ENCODE measurements around the gene SLC24A3.

SLC24A3 gene

DNA sequence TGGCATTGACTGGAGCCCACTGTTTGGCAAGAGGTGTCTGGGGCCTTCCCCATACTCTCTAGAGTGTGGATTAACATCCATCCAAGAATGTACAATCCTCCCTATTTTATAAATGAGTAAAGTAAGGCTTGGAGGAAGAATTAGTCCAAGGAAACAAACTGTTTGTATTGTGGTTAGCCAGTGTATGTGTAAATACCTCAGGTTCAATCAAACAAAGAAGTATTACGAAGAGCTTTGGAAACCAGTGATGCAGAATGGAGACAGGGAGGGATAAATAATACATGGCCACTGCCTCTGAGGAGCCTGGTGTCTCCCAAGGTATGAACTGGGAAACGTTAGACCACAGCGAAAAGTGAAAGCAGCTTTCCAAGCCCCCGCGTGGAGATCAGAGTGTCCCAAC is 319.0 kb downstream of the SLC24A3 start:
- Histone ChIP-seq H3K4me3 (ENCODE audit: low read length) (no peak overlapping the region), H3K27ac (ENCODE audit: low read depth, low read length) (no peak overlapping the region), H3K27me3 (ENCODE audit: insufficient read depth, low read length) (no peaks in the 10 kb centered on the region), H3K9ac (ENCODE audit: low read depth, low read length) (no peak overlapping the region), H3K4me1 (ENCODE audit: insufficient read depth, low read length) (no peaks in the 10 kb centered on the region), H3K36me3 (ENCODE audit: insufficient read depth, low read length) (no peaks in the 10 kb centered on the region), H3K9me3 (ENCODE audit: insufficient read depth, low read depth, low read length) (peaks cover 3% of the 10 kb centered on the region; the same call in 1 of the 2 replicates)
- WGBS, result 94% methylated on average over 5 of the region's 5 CpGs

DNA sequence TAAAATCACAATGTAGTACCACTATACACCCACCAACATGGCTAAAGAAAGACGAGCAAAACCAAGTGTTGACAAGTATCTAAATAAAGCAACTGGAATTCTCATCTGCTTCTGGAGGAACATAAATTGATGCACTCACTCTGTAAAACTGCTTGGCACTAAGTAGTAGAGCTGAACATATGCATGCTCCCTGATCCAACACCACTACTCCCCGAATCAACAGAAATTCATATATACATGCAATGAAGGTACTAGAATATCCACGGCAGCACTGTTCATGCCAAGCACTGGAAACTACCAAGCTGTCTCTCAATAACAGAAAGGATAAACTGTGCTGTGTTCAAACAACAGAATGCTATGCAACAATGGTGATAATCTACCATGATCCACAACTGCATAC is 326.1 kb downstream of the SLC24A3 start:
- H3K27me3 ChIP-seq (ENCODE audit: insufficient read depth, low read length), result no peaks in the 10 kb centered on the region
- peaks cover 3% of the 10 kb centered on the region; the same call in 1 of the 2 replicates for H3K9me3 ChIP-seq (ENCODE audit: insufficient read depth, low read depth, low read length)
- no peak overlapping the region for H3K9ac ChIP-seq (ENCODE audit: low read depth, low read length)
- no peak overlapping the region for H3K4me3 ChIP-seq (ENCODE audit: low read length)
- H3K36me3 ChIP-seq (ENCODE audit: insufficient read depth, low read length), result no peaks in the 10 kb centered on the region
- H3K27ac ChIP-seq (ENCODE audit: low read depth, low read length), result no peak overlapping the region
- 96% methylated on average over 3 of the region's 3 CpGs for WGBS
- peaks cover 5% of the 10 kb centered on the region; the same call in 1 of the 2 replicates for H3K4me1 ChIP-seq (ENCODE audit: insufficient read depth, low read length)

DNA sequence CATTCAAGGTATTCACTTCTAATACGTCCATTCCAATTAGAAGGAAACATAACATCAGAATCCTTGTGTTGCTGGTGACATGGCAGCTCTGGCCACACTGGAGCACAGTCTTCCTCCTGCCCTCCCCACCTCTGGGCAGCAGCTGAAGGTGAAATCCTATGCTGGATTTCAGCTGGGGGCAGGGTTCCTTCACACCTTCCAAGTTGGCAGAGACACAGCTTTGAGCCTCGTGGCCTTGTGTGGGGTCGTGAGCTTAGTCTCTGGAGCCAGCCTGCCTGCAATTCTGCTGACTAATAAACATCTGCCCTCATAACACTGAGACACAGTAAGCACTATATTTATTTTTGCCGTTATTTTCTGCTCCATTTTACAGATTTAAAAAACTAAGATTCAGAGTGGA is 326.7 kb downstream of the SLC24A3 start:
- WGBS, result 89% methylated on average over 3 of the region's 4 CpGs
- Histone ChIP-seq H3K27ac (ENCODE audit: low read depth, low read length) (no peak overlapping the region), H3K36me3 (ENCODE audit: insufficient read depth, low read length) (no peaks in the 10 kb centered on the region), H3K4me3 (ENCODE audit: low read length) (no peak overlapping the region), H3K27me3 (ENCODE audit: insufficient read depth, low read length) (no peaks in the 10 kb centered on the region), H3K4me1 (ENCODE audit: insufficient read depth, low read length) (peaks cover 5% of the 10 kb centered on the region; the same call in 1 of the 2 replicates), H3K9ac (ENCODE audit: low read depth, low read length) (no peak overlapping the region), H3K9me3 (ENCODE audit: insufficient read depth, low read depth, low read length) (peaks cover 3% of the 10 kb centered on the region; the same call in 1 of the 2 replicates)

DNA sequence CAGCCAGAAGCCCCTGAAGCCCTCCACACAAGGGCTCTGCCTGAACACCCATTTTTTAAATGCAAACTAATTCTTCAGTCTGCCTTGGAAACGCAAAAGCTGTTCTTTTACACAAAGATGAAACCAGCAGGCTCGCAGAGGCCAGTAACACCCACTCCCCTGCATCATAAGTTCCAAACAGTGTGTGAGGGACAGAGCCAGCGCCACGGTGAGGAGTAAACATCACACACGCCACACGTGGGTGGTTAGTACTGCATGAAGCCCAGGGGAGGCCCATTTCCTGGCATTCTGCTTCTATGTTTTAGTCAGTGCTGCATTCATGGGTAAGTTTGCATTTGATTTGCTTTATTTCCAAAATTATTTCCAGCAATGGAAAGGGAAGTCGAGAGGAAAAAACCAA is 327.9 kb downstream of the SLC24A3 start:
- Histone ChIP-seq H3K27ac (ENCODE audit: low read depth, low read length) (no peak overlapping the region), H3K36me3 (ENCODE audit: insufficient read depth, low read length) (no peaks in the 10 kb centered on the region), H3K9ac (ENCODE audit: low read depth, low read length) (no peak overlapping the region), H3K4me3 (ENCODE audit: low read length) (no peak overlapping the region), H3K27me3 (ENCODE audit: insufficient read depth, low read length) (no peaks in the 10 kb centered on the region), H3K4me1 (ENCODE audit: insufficient read depth, low read length) (peaks cover 5% of the 10 kb centered on the region; the same call in 1 of the 2 replicates), H3K9me3 (ENCODE audit: insufficient read depth, low read depth, low read length) (no peaks in the 10 kb centered on the region; the same call in 1 of the 2 replicates)
- WGBS, result 84% methylated on average over 7 of the region's 7 CpGs

DNA sequence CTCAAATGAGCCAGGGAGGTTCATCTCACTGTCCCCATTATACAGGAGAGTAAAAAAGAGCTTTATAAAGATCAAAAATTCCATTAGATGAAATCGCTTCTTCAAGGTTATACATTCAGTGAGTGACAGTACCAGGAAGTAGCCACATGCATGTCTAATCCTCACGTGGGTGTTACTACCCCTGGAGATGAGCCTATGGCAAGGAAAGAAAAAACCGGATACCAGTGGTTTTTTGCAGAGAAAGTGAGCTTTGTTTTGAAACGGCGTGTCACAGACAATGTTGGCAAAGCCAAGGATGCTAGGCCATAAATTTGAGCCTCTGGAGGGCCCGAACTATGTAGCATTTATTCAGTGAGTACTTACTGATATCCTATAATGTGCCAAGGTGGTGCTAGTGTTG is 330.7 kb downstream of the SLC24A3 start:
- whole genome bisulfite sequencing, result 88% methylated on average over 6 of the region's 6 CpGs
- H3K27ac ChIP-seq (ENCODE audit: low read depth, low read length), result no peak overlapping the region
- H3K9ac ChIP-seq (ENCODE audit: low read depth, low read length), result no peak overlapping the region
- H3K4me1 ChIP-seq (ENCODE audit: insufficient read depth, low read length), result peaks cover 5% of the 10 kb centered on the region; the same call in 1 of the 2 replicates
- H3K27me3 ChIP-seq (ENCODE audit: insufficient read depth, low read length), result no peaks in the 10 kb centered on the region
- H3K36me3 ChIP-seq (ENCODE audit: insufficient read depth, low read length), result no peaks in the 10 kb centered on the region
- no peak overlapping the region for H3K4me3 ChIP-seq (ENCODE audit: low read length)
- H3K9me3 ChIP-seq (ENCODE audit: insufficient read depth, low read depth, low read length), result no peaks in the 10 kb centered on the region

DNA sequence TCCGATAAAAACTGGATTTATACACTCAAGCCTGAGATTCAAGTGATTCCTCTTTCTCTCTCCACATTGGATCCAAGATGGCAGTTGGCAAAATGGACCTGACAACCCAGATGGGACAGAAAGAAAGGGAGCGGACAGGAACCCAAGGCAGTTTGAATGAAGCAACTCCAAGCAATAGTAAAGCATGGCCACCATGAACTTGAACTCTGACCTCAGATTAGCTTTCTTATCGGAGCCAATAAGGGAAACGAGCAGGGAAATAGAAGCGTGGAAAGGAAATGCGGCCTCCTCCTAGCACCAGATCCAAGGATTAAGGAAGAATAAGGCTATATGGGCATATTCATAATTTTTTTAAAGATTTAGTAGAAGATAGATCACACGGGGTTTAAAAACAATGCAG is 332.2 kb downstream of the SLC24A3 start:
- no peak overlapping the region for H3K27ac ChIP-seq (ENCODE audit: low read depth, low read length)
- no peaks in the 10 kb centered on the region for H3K9me3 ChIP-seq (ENCODE audit: insufficient read depth, low read depth, low read length)
- H3K4me3 ChIP-seq (ENCODE audit: low read length), result no peak overlapping the region
- H3K36me3 ChIP-seq (ENCODE audit: insufficient read depth, low read length), result no peaks in the 10 kb centered on the region
- no peaks in the 10 kb centered on the region for H3K27me3 ChIP-seq (ENCODE audit: insufficient read depth, low read length)
- H3K4me1 ChIP-seq (ENCODE audit: insufficient read depth, low read length), result peaks cover 5% of the 10 kb centered on the region; the same call in 1 of the 2 replicates
- WGBS, result 91% methylated on average over 7 of the region's 7 CpGs
- no peak overlapping the region for H3K9ac ChIP-seq (ENCODE audit: low read depth, low read length)

DNA sequence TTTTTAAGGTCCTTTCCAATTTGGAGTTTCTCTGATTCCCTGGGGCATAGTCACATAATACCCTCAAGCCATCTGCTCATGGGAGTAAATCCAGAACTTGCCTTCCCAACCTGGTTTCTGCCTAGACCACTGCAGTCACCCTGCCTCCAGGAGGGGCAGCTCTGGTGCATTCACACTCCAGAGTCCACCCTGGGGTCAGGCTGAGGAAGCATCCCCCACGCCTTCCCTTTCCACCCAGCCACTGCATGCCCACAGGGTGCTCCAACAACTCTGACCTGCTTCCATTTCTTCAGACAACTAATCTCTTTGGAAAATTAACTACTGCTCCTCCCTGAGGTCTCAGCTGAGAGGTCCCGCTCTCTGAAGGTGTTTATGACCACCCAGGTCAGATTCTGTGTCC is 334.2 kb downstream of the SLC24A3 start:
- Histone ChIP-seq H3K4me3 (ENCODE audit: low read length) (no peak overlapping the region), H3K4me1 (ENCODE audit: insufficient read depth, low read length) (peaks cover 2% of the 10 kb centered on the region), H3K9ac (ENCODE audit: low read depth, low read length) (no peak overlapping the region), H3K9me3 (ENCODE audit: insufficient read depth, low read depth, low read length) (no peaks in the 10 kb centered on the region), H3K27ac (ENCODE audit: low read depth, low read length) (no peak overlapping the region), H3K27me3 (ENCODE audit: insufficient read depth, low read length) (no peaks in the 10 kb centered on the region), H3K36me3 (ENCODE audit: insufficient read depth, low read length) (no peaks in the 10 kb centered on the region)
- 94% methylated on average over 2 of the region's 2 CpGs for WGBS

DNA sequence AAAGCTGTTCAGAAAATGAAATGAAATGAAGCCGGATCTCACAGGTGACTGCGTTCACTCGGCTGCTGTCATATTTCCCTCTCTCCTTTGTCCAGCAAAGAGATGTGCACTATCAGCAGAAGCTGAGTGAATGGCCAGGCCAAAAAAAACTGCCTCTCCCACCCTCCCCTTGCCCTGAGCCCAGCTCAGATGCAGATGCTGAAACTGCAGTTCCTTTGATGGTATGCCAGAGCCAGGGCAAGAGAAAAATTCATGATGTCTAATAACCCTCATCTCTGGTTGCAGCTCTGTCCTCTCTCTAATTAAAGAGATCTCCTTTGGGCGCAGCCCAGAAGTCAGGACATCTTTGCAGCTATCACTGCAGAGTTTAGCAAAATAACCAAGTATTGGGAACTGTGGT is 335.1 kb downstream of the SLC24A3 start:
- 70% methylated on average over 4 of the region's 4 CpGs for WGBS
- Histone ChIP-seq H3K27ac (ENCODE audit: low read depth, low read length) (no peak overlapping the region), H3K9ac (ENCODE audit: low read depth, low read length) (no peak overlapping the region), H3K27me3 (ENCODE audit: insufficient read depth, low read length) (no peaks in the 10 kb centered on the region), H3K4me3 (ENCODE audit: low read length) (no peak overlapping the region), H3K36me3 (ENCODE audit: insufficient read depth, low read length) (no peaks in the 10 kb centered on the region), H3K9me3 (ENCODE audit: insufficient read depth, low read depth, low read length) (no peaks in the 10 kb centered on the region), H3K4me1 (ENCODE audit: insufficient read depth, low read length) (peaks cover 10% of the 10 kb centered on the region)

DNA sequence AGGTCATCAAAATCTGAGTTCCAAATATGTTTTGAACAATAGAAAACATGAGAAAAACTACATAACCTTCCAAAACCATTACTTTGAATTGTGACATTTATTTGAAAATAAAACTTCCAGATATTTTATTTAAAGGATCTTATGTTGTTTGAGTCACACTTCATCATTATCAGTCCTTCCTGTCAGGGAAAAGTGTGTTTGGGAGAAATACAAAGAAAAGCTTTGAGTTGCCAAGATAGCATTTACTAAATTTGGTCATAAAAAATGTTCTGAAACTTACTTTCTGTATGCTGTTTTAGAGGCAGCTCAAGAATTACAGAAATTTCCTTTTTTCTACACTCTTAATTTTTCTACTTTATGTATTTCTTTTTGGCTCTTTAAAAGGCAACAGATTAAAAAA is 337.5 kb downstream of the SLC24A3 start:
- H3K36me3 ChIP-seq (ENCODE audit: insufficient read depth, low read length), result no peaks in the 10 kb centered on the region
- H3K4me1 ChIP-seq (ENCODE audit: insufficient read depth, low read length), result peaks cover 12% of the 10 kb centered on the region
- no peaks in the 10 kb centered on the region for H3K27me3 ChIP-seq (ENCODE audit: insufficient read depth, low read length)
- H3K9me3 ChIP-seq (ENCODE audit: insufficient read depth, low read depth, low read length), result no peaks in the 10 kb centered on the region
- H3K9ac ChIP-seq (ENCODE audit: low read depth, low read length), result no peak overlapping the region
- H3K4me3 ChIP-seq (ENCODE audit: low read length), result no peak overlapping the region
- H3K27ac ChIP-seq (ENCODE audit: low read depth, low read length), result no peak overlapping the region

DNA sequence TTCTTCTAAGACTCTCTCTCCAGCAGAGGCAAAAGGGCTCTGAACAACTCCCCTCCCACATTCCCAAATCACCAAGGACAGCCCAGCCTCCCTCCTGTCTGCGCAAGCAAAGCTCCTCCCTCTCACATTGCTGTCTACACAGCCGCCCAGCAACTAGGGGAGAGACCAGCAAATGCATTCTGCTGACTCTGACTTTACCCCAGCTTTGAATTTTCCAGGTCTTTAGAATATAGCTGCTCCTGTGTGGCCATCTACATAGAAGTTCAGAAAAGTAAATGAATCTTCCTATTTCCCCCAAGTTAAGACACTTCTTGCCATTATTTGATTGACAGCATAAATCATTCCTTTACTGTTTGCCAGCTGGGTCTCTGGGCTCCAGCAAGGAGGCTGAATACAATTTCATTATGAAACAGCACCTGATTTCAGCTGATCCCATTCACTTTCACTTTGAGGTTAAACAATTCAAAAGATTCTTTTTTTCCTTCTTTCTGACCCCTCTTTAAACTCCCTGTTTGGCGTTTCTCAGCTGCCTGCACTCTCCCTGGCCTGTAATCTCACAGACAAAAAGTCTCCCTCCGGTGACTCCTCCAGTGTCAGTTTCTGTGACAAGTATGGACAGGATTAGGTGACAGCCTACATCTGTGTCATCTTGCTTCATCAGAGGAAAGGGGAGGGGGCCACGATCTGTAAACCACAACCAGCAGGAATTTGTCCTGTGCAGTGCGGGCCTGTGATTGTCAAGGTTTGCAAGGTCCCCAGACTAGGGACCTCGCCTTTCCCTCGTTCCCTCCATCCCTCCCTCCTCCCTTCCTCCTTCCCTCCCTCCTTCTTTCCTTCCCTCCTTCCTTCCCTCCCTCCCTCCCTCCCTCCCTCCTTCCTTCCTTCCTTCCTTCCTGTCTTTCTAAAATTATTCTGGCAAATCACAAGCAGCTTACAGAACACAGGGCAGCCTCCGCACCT is 340.1 kb downstream of the SLC24A3 start:
- no peak overlapping the region for H3K27ac ChIP-seq (ENCODE audit: low read depth, low read length)
- WGBS, result 52% methylated on average over 9 of the region's 9 CpGs
- H3K27me3 ChIP-seq (ENCODE audit: insufficient read depth, low read length), result no peaks in the 10 kb centered on the region
- no peak overlapping the region for H3K4me3 ChIP-seq (ENCODE audit: low read length)
- no peak overlapping the region for H3K9ac ChIP-seq (ENCODE audit: low read depth, low read length)
- H3K4me1 ChIP-seq (ENCODE audit: insufficient read depth, low read length), result peaks cover 12% of the 10 kb centered on the region
- no peaks in the 10 kb centered on the region for H3K36me3 ChIP-seq (ENCODE audit: insufficient read depth, low read length)
- H3K9me3 ChIP-seq (ENCODE audit: insufficient read depth, low read depth, low read length), result no peaks in the 10 kb centered on the region

DNA sequence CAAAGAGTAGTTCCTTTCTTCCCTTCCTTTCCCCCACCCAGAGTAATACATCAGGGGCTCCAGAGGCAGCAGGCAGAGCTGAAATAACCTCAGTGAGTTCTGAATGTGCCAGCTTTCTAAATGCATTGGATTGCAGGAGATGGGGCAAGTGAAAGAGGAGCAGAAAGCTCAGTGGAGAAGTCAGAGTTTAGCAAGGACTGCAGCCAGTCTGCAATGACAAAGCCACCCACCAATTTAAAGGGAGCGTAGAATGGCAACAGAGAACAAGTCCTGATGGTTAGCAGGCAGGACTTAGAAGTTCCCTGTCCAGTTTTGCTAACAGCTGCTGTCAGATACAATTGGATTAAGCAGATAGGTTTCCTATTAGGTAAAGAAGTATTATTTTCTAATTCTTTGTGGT is 342.2 kb downstream of the SLC24A3 start:
- Histone ChIP-seq H3K36me3 (ENCODE audit: insufficient read depth, low read length) (no peaks in the 10 kb centered on the region), H3K9ac (ENCODE audit: low read depth, low read length) (no peak overlapping the region), H3K9me3 (ENCODE audit: insufficient read depth, low read depth, low read length) (no peaks in the 10 kb centered on the region), H3K4me3 (ENCODE audit: low read length) (no peak overlapping the region), H3K27me3 (ENCODE audit: insufficient read depth, low read length) (no peaks in the 10 kb centered on the region), H3K4me1 (ENCODE audit: insufficient read depth, low read length) (peaks cover 12% of the 10 kb centered on the region), H3K27ac (ENCODE audit: low read depth, low read length) (no peak overlapping the region)
- WGBS, result 97% methylated on average over 1 of the region's 1 CpG
